Femur (tissue), 1 donor: ENCODE results near the gene HLA-E.
"Not testable (repeated sequence)": the region's sequence is repeated elsewhere in the genome, so short reads cannot be mapped to it uniquely, and the experiment has no call there.

Experiments
- DNase-seq: peaks from one replicate; pipeline ENCODE4 v3.0.0-alpha.2; 2017

HLA-E gene

GRCh38 chr6:30508890-30509736 lies 19.8 kb downstream of the HLA-E start:
- no peak for DNase-seq

- DNase-seq = no peak
Measured at GRCh38 chr6:30510419-30511168, 21.3 kb downstream of the HLA-E start.

GRCh38 chr6:30511169-30511546 lies 21.8 kb downstream of the HLA-E start:
- no peak for DNase-seq

- DNase-seq = no peak
Measured at GRCh38 chr6:30513451-30513850, 24.1 kb downstream of the HLA-E start.

- no peak for DNase-seq
Measured at GRCh38 chr6:30515106-30515505, 25.8 kb downstream of the HLA-E start.

GRCh38 chr6:30515944-30516753 lies 26.8 kb downstream of the HLA-E start:
- peak; percentile 92 for DNase-seq

GRCh38 chr6:30516754-30517076 lies 27.4 kb downstream of the HLA-E start:
- DNase-seq = not testable (repeated sequence)

- DNase-seq = not testable (repeated sequence)
Measured at GRCh38 chr6:30517767-30518504, 28.6 kb downstream of the HLA-E start.

GRCh38 chr6:30518505-30519145 lies 29.3 kb downstream of the HLA-E start:
- DNase-seq = not testable (repeated sequence)

- no peak for DNase-seq
Measured at GRCh38 chr6:30520522-30520921, 31.2 kb downstream of the HLA-E start.

GRCh38 chr6:30521082-30521481 lies 31.8 kb downstream of the HLA-E start:
- not testable (repeated sequence) for DNase-seq

GRCh38 chr6:30521952-30522351 lies 32.6 kb downstream of the HLA-E start:
- not testable (repeated sequence) for DNase-seq

- DNase-seq = not testable (repeated sequence)
Measured at GRCh38 chr6:30526444-30526843, 37.1 kb downstream of the HLA-E start.

- DNase-seq = not testable (repeated sequence)
Measured at GRCh38 chr6:30529349-30529875, 40.1 kb downstream of the HLA-E start.

- DNase-seq = no peak
Measured at GRCh38 chr6:30530014-30530413, 40.7 kb downstream of the HLA-E start.

- DNase-seq = no peak
Measured at GRCh38 chr6:30533460-30534294, 44.4 kb downstream of the HLA-E start.

- no peak for DNase-seq
Measured at GRCh38 chr6:30537931-30538330, 48.6 kb downstream of the HLA-E start.

GRCh38 chr6:30541515-30542403 lies 52.5 kb downstream of the HLA-E start:
- DNase-seq = peak; percentile 85

- no peak for DNase-seq
Measured at GRCh38 chr6:30542404-30542725, 53.1 kb downstream of the HLA-E start.

- no peak for DNase-seq
Measured at GRCh38 chr6:30542915-30543314, 53.6 kb downstream of the HLA-E start.
